Cardiac fibroblast (primary cell): Measurements from ENCODE around the gene C2orf81.

Experiments
- DNase-seq, 2 donors: peaks; one replicate each; pipeline versions ENCODE4 v3.0.0 to v3.0.0-alpha.2; 2010; ENCODE audit warnings: low read depth in 2 of 2
- H3K4me3 ChIP-seq, 2 donors: replicated peaks in 1 of 2; 1 replicate in 1 of 2; 2 replicates in 1 of 2; pipeline ENCODE4 v1.5.1; 2011; ENCODE audit warnings: low read depth in 2 of 2, low read length in 2 of 2, mild to moderate bottlenecking in 2 of 2, moderate library complexity in 1 of 2
- TF ChIP-seq, protein P1 (sequence below): IDR thresholded peaks from one replicate; pipeline ENCODE4 v1.5.1; 2011; ENCODE audit warnings: low read depth, mild to moderate bottlenecking, low read length, inconsistent platforms

Gene C2orf81

GRCh38 chr2:74430502-74430901 is 9.1 kb upstream of the C2orf81 start:
- TF ChIP-seq, protein P1, sequence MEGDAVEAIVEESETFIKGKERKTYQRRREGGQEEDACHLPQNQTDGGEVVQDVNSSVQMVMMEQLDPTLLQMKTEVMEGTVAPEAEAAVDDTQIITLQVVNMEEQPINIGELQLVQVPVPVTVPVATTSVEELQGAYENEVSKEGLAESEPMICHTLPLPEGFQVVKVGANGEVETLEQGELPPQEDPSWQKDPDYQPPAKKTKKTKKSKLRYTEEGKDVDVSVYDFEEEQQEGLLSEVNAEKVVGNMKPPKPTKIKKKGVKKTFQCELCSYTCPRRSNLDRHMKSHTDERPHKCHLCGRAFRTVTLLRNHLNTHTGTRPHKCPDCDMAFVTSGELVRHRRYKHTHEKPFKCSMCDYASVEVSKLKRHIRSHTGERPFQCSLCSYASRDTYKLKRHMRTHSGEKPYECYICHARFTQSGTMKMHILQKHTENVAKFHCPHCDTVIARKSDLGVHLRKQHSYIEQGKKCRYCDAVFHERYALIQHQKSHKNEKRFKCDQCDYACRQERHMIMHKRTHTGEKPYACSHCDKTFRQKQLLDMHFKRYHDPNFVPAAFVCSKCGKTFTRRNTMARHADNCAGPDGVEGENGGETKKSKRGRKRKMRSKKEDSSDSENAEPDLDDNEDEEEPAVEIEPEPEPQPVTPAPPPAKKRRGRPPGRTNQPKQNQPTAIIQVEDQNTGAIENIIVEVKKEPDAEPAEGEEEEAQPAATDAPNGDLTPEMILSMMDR, result no peak
- H3K4me3 ChIP-seq, result no peak overlapping the region
- DNase-seq, result no peak

- DNase-seq, result peak in 1 of 2 donors; percentile 42
- TF ChIP-seq, protein P1, result no peak
- no peak overlapping the region for H3K4me3 ChIP-seq
Measured at GRCh38 chr2:74429487-74430451, 8.3 kb upstream of the C2orf81 start.

DNA sequence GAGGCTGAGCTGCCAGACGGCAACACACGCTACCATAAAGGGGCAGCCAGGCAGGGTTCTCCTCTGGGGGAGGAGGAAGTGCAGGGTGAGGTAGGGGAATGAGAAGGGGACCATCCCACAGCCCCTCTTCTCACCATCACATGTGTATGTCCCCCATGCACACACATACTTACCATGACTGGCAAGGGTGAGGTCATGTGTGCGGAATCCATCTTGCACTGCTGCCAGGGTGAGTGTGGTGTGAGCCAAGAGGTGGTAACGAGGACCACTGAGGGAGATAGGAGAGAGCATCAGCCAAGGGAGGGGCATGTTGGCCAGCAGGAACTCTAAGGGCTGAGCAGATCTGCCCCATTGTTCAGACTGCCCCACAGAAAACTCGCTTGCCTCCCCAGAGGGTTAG is 7.3 kb upstream of the C2orf81 start:
- no peak overlapping the region for H3K4me3 ChIP-seq
- TF ChIP-seq, protein P1, result no peak
- no peak for DNase-seq

GRCh38 chr2:74427551-74427950 is 6.1 kb upstream of the C2orf81 start:
- H3K4me3 ChIP-seq, result no peak overlapping the region
- TF ChIP-seq, protein P1, result no peak
- DNase-seq, result no peak

GRCh38 chr2:74426181-74426758 is 4.9 kb upstream of the C2orf81 start:
- no peak overlapping the region for H3K4me3 ChIP-seq
- TF ChIP-seq, protein P1, result no peak
- DNase-seq, result no peak

DNA sequence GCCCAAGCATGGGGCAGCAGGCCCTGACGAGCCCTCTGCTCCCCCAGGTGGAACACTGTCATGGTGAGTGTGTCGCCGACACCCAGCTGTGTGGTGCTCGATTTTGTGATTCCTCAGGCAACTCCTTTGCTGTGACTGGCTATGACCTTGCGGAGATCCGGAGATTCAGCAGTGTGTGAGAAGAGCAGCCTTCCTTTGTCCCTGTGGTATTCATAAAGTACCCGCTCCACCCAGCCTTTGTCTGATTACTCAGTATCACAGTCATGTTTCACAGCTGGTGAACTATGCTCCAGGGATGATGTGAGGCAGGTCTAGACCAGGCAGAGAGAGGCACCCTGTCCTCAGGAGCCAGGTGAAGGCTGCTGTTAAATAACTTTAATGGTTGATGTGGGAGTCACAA is 4.1 kb upstream of the C2orf81 start:
- no peak overlapping the region for H3K4me3 ChIP-seq

More for the DNA sequence above, 4.1 kb upstream of the C2orf81 start:
- TF ChIP-seq, protein P1, result no peak
- no peak for DNase-seq
